Neural progenitor cell (in vitro differentiated cells): Measurements from ENCODE around the gene PROB1.

Experiments used
- CTCF ChIP-seq: fragments of 200-600 bp; sonication (generic); IDR thresholded peaks from 2 replicates; pipeline ENCODE4 v1.5.1; 2017; ENCODE audit warnings: antibody characterized with exemption, mild to moderate bottlenecking
- EZH2 ChIP-seq: fragments of 200-600 bp; sonication (generic); IDR thresholded peaks from 2 replicates; pipeline ENCODE4 v1.6.1; 2017; ENCODE audit warnings: antibody characterized with exemption, mild to moderate bottlenecking, moderate library complexity
- EZH2phosphoT487 ChIP-seq: fragments of 200-600 bp; sonication (generic); IDR thresholded peaks from 2 replicates; pipeline ENCODE4 v1.6.1; 2017; ENCODE audit warnings: antibody characterized with exemption

DNA sequence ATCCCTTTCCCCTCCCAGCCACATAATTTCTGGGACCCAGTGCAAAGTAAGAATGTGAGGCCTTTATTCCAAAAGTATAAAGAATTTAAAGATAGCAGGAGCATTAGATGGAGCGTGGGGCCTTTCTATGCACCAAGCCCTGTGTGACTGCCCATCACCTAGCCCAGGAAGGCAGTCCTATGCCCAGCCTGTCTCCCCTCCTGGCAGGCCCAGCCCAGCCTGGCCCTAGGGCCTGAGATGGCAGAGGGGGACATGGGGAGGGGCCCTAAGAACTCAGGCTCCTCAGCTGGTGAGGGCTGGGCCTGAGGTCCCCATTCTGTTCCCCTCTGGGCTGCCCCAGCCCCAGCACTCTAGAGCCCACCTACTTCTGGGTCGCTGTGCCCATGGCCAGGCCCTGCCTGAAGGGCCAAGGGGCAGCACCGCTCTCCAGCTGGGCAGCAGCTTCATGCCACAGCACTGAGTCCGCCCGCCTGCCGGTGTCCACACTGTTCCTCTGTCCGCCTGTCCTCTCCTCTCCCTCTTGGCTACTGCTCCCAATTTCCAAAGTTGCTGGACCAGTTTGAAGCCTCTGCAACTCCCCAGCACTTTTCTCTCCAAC lies 10.8 kb downstream of the PROB1 start:
- TF ChIP-seq CTCF (no peak), EZH2 (no peak), EZH2phosphoT487 (no peak)
